A673 (cell line): ENCODE data around the gene MED31.

ENCODE experiments used
- CTCF ChIP-seq: fragments of 300-800, 200-600 bp; sonication (generic); conservative IDR thresholded peaks from 2 replicates; pipeline ENCODE4 v1.5.1; 2017; ENCODE audit warnings: low read depth, mild to moderate bottlenecking, antibody characterized with exemption, low read length, moderate library complexity, mixed read lengths
- EZH2 ChIP-seq: fragments of 200-600 bp; sonication (generic); IDR thresholded peaks from 2 replicates; pipeline ENCODE4 v1.6.1; 2017; ENCODE audit warnings: borderline replicate concordance, low read depth, mild to moderate bottlenecking, mixed read lengths, antibody characterized with exemption, low read length; ENCODE audit not compliant: poor library complexity, severe bottlenecking

- TF ChIP-seq CTCF (no peak), EZH2 (no peak)
These were observed 10.7 kb downstream of the MED31 start, which contains the start of the genes KIAA0753 and TXNDC17 for GRCh38 chr17:6640536-6641246.
